PC-9 (cell line): Measurements from ENCODE around the gene ARHGAP26. TPM values are rescaled to one million over a fixed set of nuclear protein-coding genes. Genes with fewer than 3 reads are reported as not detected.

Experiments used
- BruUV-seq: library from RNA; stranded (reverse); fragments of 400-500 nt; replicated peaks from 2 replicates; lab custom pipeline; 2021; lab: Mats Ljungman, UMichigan
- CTCF ChIA-PET: fragments of 300-600 bp; sonication (Branson Sonifier 250); formaldehyde crosslinking; loops from one replicate; lab custom pipeline; 2022; ENCODE audit warnings: antibody characterized with exemption; lab: Charles Lee
- POLR2A ChIA-PET: fragments of 300-600 bp; sonication (Branson Sonifier 250); formaldehyde crosslinking; loops from one replicate; lab custom pipeline; 2022; ENCODE audit warnings: antibody characterized with exemption; ENCODE audit not compliant: unreplicated experiment; lab: Charles Lee
- DNase-seq, 2 experiments: peaks; one replicate each; pipeline versions ENCODE4 v3.0.0 to v3.0.0-alpha.2; 2015 to 2022; ENCODE audit warnings: mixed read lengths in 1 of 2
- H2AFZ ChIP-seq: fragments of 200-600 bp; sonication (generic); 2 replicates; pipeline ENCODE4 v1.8.1; 2017; ENCODE audit warnings: antibody characterized with exemption
- H3F3A ChIP-seq: fragments of 200-600 bp; sonication (generic); 2 replicates; pipeline ENCODE4 v1.8.1; 2017; ENCODE audit warnings: antibody characterized with exemption, mild to moderate bottlenecking, low read depth; ENCODE audit not compliant: insufficient read depth
- H3K27ac ChIP-seq: fragments of 200-600 bp; sonication (generic); 2 replicates; pipeline ENCODE4 v1.6.1; 2016; ENCODE audit warnings: mixed run types
- H3K27me3 ChIP-seq: fragments of 200-600 bp; sonication (generic); 2 replicates; pipeline ENCODE4 v1.6.1; 2016; ENCODE audit warnings: low read depth, mixed run types; ENCODE audit not compliant: insufficient read depth
- H3K36me3 ChIP-seq: fragments of 200-600 bp; sonication (generic); 2 replicates; pipeline ENCODE4 v1.6.1; 2016; ENCODE audit warnings: low read depth, mixed run types
- H3K4me1 ChIP-seq: fragments of 200-600 bp; sonication (generic); replicated peaks from 2 replicates; pipeline ENCODE4 v1.6.1; 2016; ENCODE audit warnings: mixed run types; ENCODE audit not compliant: insufficient read depth
- H3K4me2 ChIP-seq: fragments of 200-600 bp; sonication (generic); 2 replicates; pipeline ENCODE4 v1.6.1; 2017; ENCODE audit warnings: mixed run types
- H3K4me3 ChIP-seq: fragments of 200-600 bp; sonication (generic); 2 replicates; pipeline ENCODE4 v1.6.1; 2016; ENCODE audit warnings: mixed run types
- H3K79me2 ChIP-seq: fragments of 200-600 bp; sonication (generic); 2 replicates; pipeline ENCODE4 v1.6.1; 2017; ENCODE audit warnings: low read depth, mixed run types
- H3K9me2 ChIP-seq: fragments of 200-600 bp; sonication (generic); 2 replicates; pipeline ENCODE4 v1.8.1; 2017; ENCODE audit warnings: mild to moderate bottlenecking; ENCODE audit not compliant: insufficient read depth
- H3K9me3 ChIP-seq: fragments of 200-600 bp; sonication (generic); 2 replicates; pipeline ENCODE4 v1.8.1; 2016; ENCODE audit warnings: low read depth; ENCODE audit not compliant: insufficient read depth
- H4K20me1 ChIP-seq: fragments of 200-600 bp; sonication (generic); 2 replicates; pipeline ENCODE4 v1.8.1; 2017; ENCODE audit not compliant: insufficient read depth
- EZH2 ChIP-seq: fragments of 200-600 bp; sonication (generic); IDR thresholded peaks from 2 replicates; pipeline ENCODE4 v1.8.0; 2017; ENCODE audit warnings: antibody characterized with exemption, low read depth
- intact Hi-C: fragments of 100-400 bp; cut with micrococcal nuclease; formaldehyde crosslinking; loops from one replicate; pipeline ENCODE4 v1.10.0; 2022; ENCODE audit not compliant: unreplicated experiment
- total RNA-seq: library from RNA; stranded (reverse); gene quantifications from 2 replicates; pipeline ENCODE4 v1.2.3, GENCODE V29; 2021
- TF ChIP-seq, protein P1 (sequence below): fragments of 200-600 bp; sonication (generic); conservative IDR thresholded peaks from 2 replicates; pipeline ENCODE4 v1.6.1; 2017; ENCODE audit warnings: mixed run types, antibody characterized with exemption, mild to moderate bottlenecking, moderate library complexity

ARHGAP26 gene
- total RNA-seq, 1 experiment from 2014 or later: 29.7 TPM

DNA sequence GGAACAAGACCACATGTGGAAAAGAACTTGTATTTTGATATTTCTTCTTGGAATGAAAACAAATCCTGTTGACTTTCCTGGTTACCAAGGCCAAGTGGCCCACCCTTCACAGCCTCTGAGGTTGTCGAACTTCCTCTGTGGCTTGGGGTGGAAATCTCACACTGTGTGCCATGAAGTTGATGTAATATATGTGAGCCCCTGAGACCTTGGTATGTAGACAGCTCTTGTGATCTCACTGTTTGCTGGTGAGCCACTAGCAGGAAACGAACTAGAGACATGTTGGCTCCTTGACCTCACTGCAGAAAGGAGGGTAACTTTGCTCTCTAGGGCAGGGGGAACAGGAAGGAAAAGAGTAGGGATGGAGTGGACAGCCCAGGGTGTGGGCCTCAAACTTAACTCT is 159.4 kb downstream of the ARHGAP26 start:
- ChIA-PET POLR2A (no interaction called here), CTCF (no interaction called here)
- no peaks in the 10 kb centered on the region for H3K27me3 ChIP-seq
- no peaks in the 10 kb centered on the region for H4K20me1 ChIP-seq
- no peaks in the 10 kb centered on the region for H3F3A ChIP-seq
- no peaks in the 10 kb centered on the region for H3K79me2 ChIP-seq
- 0 out of 2 replicates have a peak, but pooled peaks cover 3% of the 10 kb centered on the region for H3K36me3 ChIP-seq
- H3K27ac ChIP-seq: no peak overlapping the region
- no peaks in the 10 kb centered on the region for H3K4me1 ChIP-seq
- H3K4me3 ChIP-seq: no peak overlapping the region
- H2AFZ ChIP-seq: no peak overlapping the region
- H3K4me2 ChIP-seq: no peak overlapping the region
- intact Hi-C loops: loop anchor here (10.0 kb wide), 1 partner anchor 365 kb away; no protein-coding TSS in a partner anchor
- BruUV-seq: no TSS peak
- TF ChIP-seq, protein P1, sequence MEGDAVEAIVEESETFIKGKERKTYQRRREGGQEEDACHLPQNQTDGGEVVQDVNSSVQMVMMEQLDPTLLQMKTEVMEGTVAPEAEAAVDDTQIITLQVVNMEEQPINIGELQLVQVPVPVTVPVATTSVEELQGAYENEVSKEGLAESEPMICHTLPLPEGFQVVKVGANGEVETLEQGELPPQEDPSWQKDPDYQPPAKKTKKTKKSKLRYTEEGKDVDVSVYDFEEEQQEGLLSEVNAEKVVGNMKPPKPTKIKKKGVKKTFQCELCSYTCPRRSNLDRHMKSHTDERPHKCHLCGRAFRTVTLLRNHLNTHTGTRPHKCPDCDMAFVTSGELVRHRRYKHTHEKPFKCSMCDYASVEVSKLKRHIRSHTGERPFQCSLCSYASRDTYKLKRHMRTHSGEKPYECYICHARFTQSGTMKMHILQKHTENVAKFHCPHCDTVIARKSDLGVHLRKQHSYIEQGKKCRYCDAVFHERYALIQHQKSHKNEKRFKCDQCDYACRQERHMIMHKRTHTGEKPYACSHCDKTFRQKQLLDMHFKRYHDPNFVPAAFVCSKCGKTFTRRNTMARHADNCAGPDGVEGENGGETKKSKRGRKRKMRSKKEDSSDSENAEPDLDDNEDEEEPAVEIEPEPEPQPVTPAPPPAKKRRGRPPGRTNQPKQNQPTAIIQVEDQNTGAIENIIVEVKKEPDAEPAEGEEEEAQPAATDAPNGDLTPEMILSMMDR: no peak
- TF ChIP-seq EZH2: no peak
- no peak for DNase-seq
- H3K9me2 ChIP-seq: no peaks in the 10 kb centered on the region
- H3K9me3 ChIP-seq: no peaks in the 10 kb centered on the region

DNA sequence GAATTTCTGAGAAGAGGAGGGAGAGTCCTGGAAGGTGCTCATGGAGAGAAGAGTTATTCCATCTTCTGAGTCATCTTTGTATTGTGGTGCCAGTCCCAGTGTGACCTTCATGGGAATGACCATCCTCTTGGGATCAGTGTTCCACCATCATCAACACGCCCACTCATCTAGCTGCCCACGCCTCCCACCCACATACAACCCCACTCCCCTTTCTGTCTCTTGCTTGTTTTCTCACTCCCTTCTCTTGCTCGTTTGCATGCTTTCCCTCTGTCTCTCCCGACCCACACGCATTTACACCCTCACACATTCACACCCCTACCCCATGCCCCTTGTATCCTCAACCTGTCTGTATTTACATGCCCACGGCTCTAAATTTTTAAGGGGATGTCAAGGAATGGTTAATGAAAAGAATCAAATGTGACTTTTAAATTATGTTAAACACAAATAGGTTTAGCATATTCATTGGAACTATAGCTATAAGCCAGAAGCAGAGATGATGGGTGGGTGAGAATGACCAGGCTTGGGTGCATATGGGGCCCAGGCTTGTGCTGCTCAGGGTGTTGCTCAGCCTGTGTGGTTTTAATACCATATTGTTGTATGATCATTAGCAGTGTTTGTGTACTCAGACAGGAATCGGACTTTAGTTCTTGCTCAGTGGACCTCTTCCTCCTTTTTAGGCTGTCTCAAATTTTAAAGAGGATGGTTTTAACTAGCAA is 160.4 kb downstream of the ARHGAP26 start:
- H3K4me3 ChIP-seq: no peak overlapping the region
- BruUV-seq: no TSS peak
- H3K9me3 ChIP-seq: no peaks in the 10 kb centered on the region
- no peaks in the 10 kb centered on the region for H3K4me1 ChIP-seq
- H3K27me3 ChIP-seq: no peaks in the 10 kb centered on the region
- intact Hi-C loops: no loop called here
- H2AFZ ChIP-seq: no peak overlapping the region
- H3F3A ChIP-seq: no peaks in the 10 kb centered on the region
- H3K79me2 ChIP-seq: no peaks in the 10 kb centered on the region
- ChIA-PET CTCF (no interaction called here), POLR2A (no interaction called here)
- no peak overlapping the region for H3K4me2 ChIP-seq
- TF ChIP-seq EZH2: no peak
- TF ChIP-seq, protein P1: no peak
- H4K20me1 ChIP-seq: no peaks in the 10 kb centered on the region
- DNase-seq: no peak
- H3K9me2 ChIP-seq: no peaks in the 10 kb centered on the region
- peaks cover 6% of the 10 kb centered on the region; the same call in 1 of the 2 replicates for H3K36me3 ChIP-seq
- no peak overlapping the region for H3K27ac ChIP-seq

DNA sequence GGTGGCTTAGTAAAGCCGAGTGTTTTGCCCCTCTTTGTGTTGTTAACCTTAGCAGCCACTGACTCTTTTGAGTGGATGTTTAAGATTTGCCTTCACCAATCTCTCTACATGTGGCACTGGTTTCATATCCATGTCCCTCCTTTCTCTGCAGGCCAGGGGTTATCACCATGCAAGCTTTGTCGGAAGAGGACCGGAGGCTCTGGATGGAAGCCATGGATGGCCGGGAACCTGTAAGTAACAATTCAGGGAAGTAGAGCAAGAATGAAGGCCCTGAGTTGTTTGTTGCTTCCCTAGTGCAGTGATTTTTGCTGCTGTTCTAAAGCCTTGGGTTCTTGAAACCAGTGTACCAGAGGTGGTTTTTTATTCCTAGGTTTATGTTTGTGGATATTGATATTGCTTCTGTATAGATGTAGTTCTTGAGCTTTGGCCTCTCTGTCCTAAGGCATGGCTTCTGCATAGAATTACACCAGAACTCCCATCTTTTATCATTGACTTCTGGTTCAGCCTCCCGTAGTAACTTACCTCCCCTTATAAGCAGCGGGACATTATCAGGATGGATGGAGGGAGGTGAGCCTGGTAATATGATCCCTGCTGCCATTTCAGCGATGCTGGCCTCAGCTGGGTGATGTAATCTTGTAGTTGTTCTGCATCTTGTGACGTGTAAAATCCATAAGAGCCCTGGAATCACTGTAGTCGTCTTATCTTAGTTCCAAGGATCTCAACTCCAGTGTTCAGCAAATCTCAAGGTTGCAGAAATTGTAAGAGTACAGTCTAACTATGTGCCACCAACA is 161.9 kb downstream of the ARHGAP26 start:
- BruUV-seq: no TSS peak
- Histone ChIP-seq H3K4me1 (no peaks in the 10 kb centered on the region), H3K27ac (no peak overlapping the region), H4K20me1 (no peaks in the 10 kb centered on the region), H3K9me2 (no peaks in the 10 kb centered on the region), H3K4me3 (no peak overlapping the region), H2AFZ (no peak overlapping the region), H3K79me2 (no peaks in the 10 kb centered on the region), H3F3A (no peaks in the 10 kb centered on the region), H3K4me2 (no peak overlapping the region), H3K27me3 (no peaks in the 10 kb centered on the region), H3K9me3 (no peaks in the 10 kb centered on the region), H3K36me3 (peaks cover 6% of the 10 kb centered on the region; the same call in 1 of the 2 replicates)
- DNase-seq: no peak
- TF ChIP-seq EZH2: no peak
- TF ChIP-seq, protein P1: no peak
- intact Hi-C loops: no loop called here
- CTCF ChIA-PET: no interaction called here
- POLR2A ChIA-PET: no interaction called here
